ENCODE data around the gene CCNQ.

Gene CCNQ

DNA sequence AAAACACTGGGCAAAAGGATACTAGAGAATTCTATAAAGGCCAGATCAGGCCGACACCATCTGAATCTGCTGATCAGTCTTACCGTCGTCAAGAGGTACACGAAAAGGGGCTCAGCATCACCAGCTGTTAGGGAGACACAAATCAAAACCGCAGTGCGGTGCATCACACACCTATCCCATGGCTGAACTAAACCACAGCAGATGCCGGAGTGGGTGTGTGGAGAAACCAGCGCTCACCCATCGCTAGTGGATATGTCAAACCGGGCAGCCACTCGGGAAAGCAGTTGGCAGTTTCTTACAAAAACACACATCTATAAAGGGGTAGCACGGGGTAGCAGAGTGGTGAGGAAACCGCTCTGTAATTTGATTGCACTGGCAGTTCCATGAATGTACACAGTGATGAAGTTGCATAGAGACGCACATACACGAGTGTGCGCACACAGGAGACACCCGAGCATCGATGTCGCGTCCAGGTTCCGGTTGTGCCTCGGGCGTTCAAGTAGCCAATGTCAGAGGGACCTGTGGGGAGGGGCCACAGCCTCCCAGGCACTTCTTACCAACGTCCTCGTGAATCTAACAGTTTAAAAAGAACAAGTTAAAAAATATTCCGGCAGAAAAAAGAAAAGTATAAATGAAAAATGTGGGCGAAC lies 23.1 kb upstream of the CCNQ start:
- no peaks in the 10 kb centered on the region for H3K27me3 ChIP-seq (ENCODE audit: insufficient read depth, poor library complexity, severe bottlenecking)

GRCh38 chrX:153620576-153620975 lies 21.6 kb upstream of the CCNQ start:
- H3K27me3 ChIP-seq (ENCODE audit: insufficient read depth, poor library complexity, severe bottlenecking): no peaks in the 10 kb centered on the region
- no peak for TF ChIP-seq GABPA (IDR thresholded peaks at IDR 0.05; ENCODE audit: low read depth)
- H3K4me3 ChIP-seq (replicated peaks; ENCODE audit: insufficient read depth, low read length): no peak overlapping the region
- DNase-seq (ENCODE audit: low read depth in 1 of 2, low spot score in 1 of 2): no peak
- no peak overlapping the region for H3K27ac ChIP-seq (replicated peaks)

More for the DNA sequence above, 23.1 kb upstream of the CCNQ start:
- no peak overlapping the region for H3K4me3 ChIP-seq (replicated peaks; ENCODE audit: insufficient read depth, low read length)
- TF ChIP-seq CTCF (IDR thresholded peaks at IDR 0.05; ENCODE audit: insufficient read depth, low read length) (no peak), REST (IDR thresholded peaks at IDR 0.05; ENCODE audit: insufficient replicate concordance, low read depth) (no peak), POLR2AphosphoS5 (IDR thresholded peaks at IDR 0.05; ENCODE audit: low read depth) (no peak), SPI1 (IDR thresholded peaks at IDR 0.05; ENCODE audit: borderline replicate concordance, low read depth) (no peak), GABPA (IDR thresholded peaks at IDR 0.05; ENCODE audit: low read depth) (no peak)
- no peak for DNase-seq (ENCODE audit: low read depth in 1 of 2, low spot score in 1 of 2)
- no peak overlapping the region for H3K27ac ChIP-seq (replicated peaks)

DNA sequence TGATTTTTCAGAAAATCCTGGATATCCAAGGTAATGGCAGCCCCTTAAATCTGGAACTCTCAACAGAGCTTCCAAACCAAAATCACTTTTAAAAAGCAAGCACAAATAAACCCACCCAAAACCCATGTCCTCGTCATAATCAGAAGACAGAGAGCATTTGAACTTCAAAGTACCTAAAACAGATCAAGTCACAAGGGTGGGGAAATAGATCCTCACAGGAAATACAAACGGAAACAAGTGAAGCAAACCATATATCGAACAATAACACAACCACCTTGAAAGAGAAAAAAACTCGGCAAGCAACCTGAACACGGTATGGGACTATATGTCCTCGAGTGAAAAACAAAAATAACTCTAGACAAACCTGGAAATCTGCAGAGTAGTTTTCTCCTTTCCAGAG lies 15.9 kb upstream of the CCNQ start:
- TF ChIP-seq REST (IDR thresholded peaks at IDR 0.05; ENCODE audit: insufficient replicate concordance, low read depth) (no peak), POLR2AphosphoS5 (IDR thresholded peaks at IDR 0.05; ENCODE audit: low read depth) (no peak), SPI1 (IDR thresholded peaks at IDR 0.05; ENCODE audit: borderline replicate concordance, low read depth) (no peak), GABPA (IDR thresholded peaks at IDR 0.05; ENCODE audit: low read depth) (no peak), CTCF (IDR thresholded peaks at IDR 0.05; ENCODE audit: insufficient read depth, low read length) (no peak)
- Histone ChIP-seq H3K27me3 (ENCODE audit: insufficient read depth, poor library complexity, severe bottlenecking) (no peaks in the 10 kb centered on the region), H3K4me3 (replicated peaks; ENCODE audit: insufficient read depth, low read length) (no peak overlapping the region), H3K27ac (replicated peaks) (no peak overlapping the region)
- DNase-seq (ENCODE audit: low read depth in 1 of 2, low spot score in 1 of 2): no peak

DNA sequence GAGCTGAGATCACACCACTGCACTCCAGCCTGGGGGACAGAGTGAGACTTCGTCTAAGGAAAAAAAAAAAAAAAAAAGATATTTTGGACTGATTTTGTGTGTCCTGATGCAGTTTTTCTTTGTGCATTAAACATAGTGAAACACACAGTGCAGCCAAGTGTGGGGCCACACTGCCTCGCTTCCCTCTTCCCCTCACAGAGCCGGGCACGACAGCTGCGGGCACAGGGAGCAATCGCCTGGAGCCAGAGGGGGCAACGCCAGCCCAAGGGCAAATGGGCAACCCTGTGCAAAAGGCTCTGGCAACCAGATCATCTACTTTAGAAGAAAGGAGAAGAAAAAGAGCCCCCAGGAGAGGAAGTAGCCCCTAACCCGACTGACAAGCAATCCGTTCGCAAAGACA lies 13.5 kb upstream of the CCNQ start:
- H3K4me3 ChIP-seq (replicated peaks; ENCODE audit: insufficient read depth, low read length): no peak overlapping the region
- H3K27ac ChIP-seq (replicated peaks): no peak overlapping the region
- TF ChIP-seq CTCF (IDR thresholded peaks at IDR 0.05; ENCODE audit: insufficient read depth, low read length) (no peak), POLR2AphosphoS5 (IDR thresholded peaks at IDR 0.05; ENCODE audit: low read depth) (no peak), REST (IDR thresholded peaks at IDR 0.05; ENCODE audit: insufficient replicate concordance, low read depth) (no peak)
- no peak for DNase-seq (ENCODE audit: low read depth in 1 of 2, low spot score in 1 of 2)
- no peaks in the 10 kb centered on the region for H3K27me3 ChIP-seq (ENCODE audit: insufficient read depth, poor library complexity, severe bottlenecking)
